ENCODE results near the gene HIGD1C. TPM values are rescaled to one million over a fixed set of nuclear protein-coding genes. Genes with fewer than 3 reads are reported as not detected.

Gene HIGD1C
- total RNA-seq, 1 experiment from 2014 or later: not detected

GRCh38 chr12:50981319-50982239, 29.2 kb downstream of the HIGD1C start:
- DNase-seq (ENCODE audit: low read depth in 1 of 2, low spot score in 2 of 2): no peak

GRCh38 chr12:50984586-50985298, 32.4 kb downstream of the HIGD1C start:
- Histone ChIP-seq H3K27ac (peak overlapping the region; percentile 41), H3K9me3 (replicated peaks) (no peaks in the 10 kb centered on the region), H3K4me3 (no peak overlapping the region), H3K27me3 (replicated peaks) (no peaks in the 10 kb centered on the region), H3K4me1 (replicated peaks) (peaks cover 14% of the 10 kb centered on the region), H3K36me3 (peaks cover 25% of the 10 kb centered on the region)
- peak in 1 of 2 experiments; percentile 16 for DNase-seq (ENCODE audit: low read depth in 1 of 2, low spot score in 2 of 2)

More at GRCh38 chr12:50981319-50982239, 29.2 kb downstream of the HIGD1C start:
- H3K27me3 ChIP-seq (replicated peaks): no peaks in the 10 kb centered on the region
- H3K4me3 ChIP-seq: no peak overlapping the region
- no peak overlapping the region for H3K27ac ChIP-seq
- no peaks in the 10 kb centered on the region for H3K9me3 ChIP-seq (replicated peaks)
- H3K36me3 ChIP-seq: peaks cover 5% of the 10 kb centered on the region; the same call in 1 of the 2 replicates
- H3K4me1 ChIP-seq (replicated peaks): peaks cover 14% of the 10 kb centered on the region

GRCh38 chr12:50985322-50985721, 33.0 kb downstream of the HIGD1C start:
- Histone ChIP-seq H3K36me3 (peaks cover 29% of the 10 kb centered on the region), H3K27me3 (replicated peaks) (no peaks in the 10 kb centered on the region), H3K4me3 (no peak overlapping the region), H3K4me1 (replicated peaks) (peaks cover 14% of the 10 kb centered on the region), H3K9me3 (replicated peaks) (no peaks in the 10 kb centered on the region), H3K27ac (peak overlapping the region; percentile 41)
- DNase-seq (ENCODE audit: low read depth in 1 of 2, low spot score in 2 of 2): peak in 1 of 2 experiments; percentile 21

- Histone ChIP-seq H3K27ac (no peak overlapping the region), H3K9me3 (replicated peaks) (no peaks in the 10 kb centered on the region), H3K4me3 (no peak overlapping the region), H3K36me3 (peaks cover 44% of the 10 kb centered on the region), H3K4me1 (replicated peaks) (peaks cover 14% of the 10 kb centered on the region), H3K27me3 (replicated peaks) (no peaks in the 10 kb centered on the region)
- DNase-seq (ENCODE audit: low read depth in 1 of 2, low spot score in 2 of 2): peak in 1 of 2 experiments; percentile 46
Observed at GRCh38 chr12:50986966-50987737, 34.8 kb downstream of the HIGD1C start.

- Histone ChIP-seq H3K4me3 (no peak overlapping the region), H3K27me3 (replicated peaks) (no peaks in the 10 kb centered on the region), H3K27ac (no peak overlapping the region), H3K36me3 (peaks cover 50% of the 10 kb centered on the region), H3K9me3 (replicated peaks) (no peaks in the 10 kb centered on the region), H3K4me1 (replicated peaks) (peaks cover 14% of the 10 kb centered on the region)
- DNase-seq (ENCODE audit: low read depth in 1 of 2, low spot score in 2 of 2): no peak
Observed at GRCh38 chr12:50988051-50988450, 35.7 kb downstream of the HIGD1C start.

- Histone ChIP-seq H3K36me3 (peaks cover 50% of the 10 kb centered on the region), H3K27ac (no peak overlapping the region), H3K27me3 (replicated peaks) (no peaks in the 10 kb centered on the region), H3K9me3 (replicated peaks) (no peaks in the 10 kb centered on the region), H3K4me3 (no peak overlapping the region), H3K4me1 (replicated peaks) (peaks cover 14% of the 10 kb centered on the region)
- DNase-seq (ENCODE audit: low read depth in 1 of 2, low spot score in 2 of 2): no peak
Observed at GRCh38 chr12:50988871-50989270, 36.5 kb downstream of the HIGD1C start.

GRCh38 chr12:50990147-50990727, 37.9 kb downstream of the HIGD1C start:
- Histone ChIP-seq H3K9me3 (replicated peaks) (no peaks in the 10 kb centered on the region), H3K4me3 (no peak overlapping the region), H3K4me1 (replicated peaks) (peaks cover 3% of the 10 kb centered on the region), H3K36me3 (peaks cover 58% of the 10 kb centered on the region), H3K27me3 (replicated peaks) (no peaks in the 10 kb centered on the region), H3K27ac (no peak overlapping the region)
- no peak for DNase-seq (ENCODE audit: low read depth in 1 of 2, low spot score in 2 of 2)

- H3K27ac ChIP-seq: no peak overlapping the region
- H3K36me3 ChIP-seq: peaks cover 64% of the 10 kb centered on the region
- DNase-seq (ENCODE audit: low read depth in 1 of 2, low spot score in 2 of 2): no peak
- no peak overlapping the region for H3K4me3 ChIP-seq
- no peaks in the 10 kb centered on the region for H3K9me3 ChIP-seq (replicated peaks)
- no peaks in the 10 kb centered on the region for H3K27me3 ChIP-seq (replicated peaks)
- no peaks in the 10 kb centered on the region for H3K4me1 ChIP-seq (replicated peaks)
Observed at GRCh38 chr12:50990791-50991190, 38.4 kb downstream of the HIGD1C start.

GRCh38 chr12:50991291-50991690, 38.9 kb downstream of the HIGD1C start:
- DNase-seq (ENCODE audit: low read depth in 1 of 2, low spot score in 2 of 2): no peak
- Histone ChIP-seq H3K36me3 (peaks cover 69% of the 10 kb centered on the region), H3K4me1 (replicated peaks) (no peaks in the 10 kb centered on the region)

GRCh38 chr12:50992819-50993218, 40.5 kb downstream of the HIGD1C start:
- Histone ChIP-seq H3K4me1 (replicated peaks) (no peaks in the 10 kb centered on the region), H3K4me3 (no peak overlapping the region), H3K27me3 (replicated peaks) (no peaks in the 10 kb centered on the region), H3K27ac (no peak overlapping the region), H3K9me3 (replicated peaks) (no peaks in the 10 kb centered on the region), H3K36me3 (peaks cover 69% of the 10 kb centered on the region)
- no peak for DNase-seq (ENCODE audit: low read depth in 1 of 2, low spot score in 2 of 2)

More at GRCh38 chr12:50991291-50991690, 38.9 kb downstream of the HIGD1C start:
- Histone ChIP-seq H3K27ac (no peak overlapping the region), H3K9me3 (replicated peaks) (no peaks in the 10 kb centered on the region), H3K4me3 (no peak overlapping the region), H3K27me3 (replicated peaks) (no peaks in the 10 kb centered on the region)

- Histone ChIP-seq H3K36me3 (peaks cover 52% of the 10 kb centered on the region), H3K9me3 (replicated peaks) (no peaks in the 10 kb centered on the region), H3K27me3 (replicated peaks) (no peaks in the 10 kb centered on the region), H3K4me1 (replicated peaks) (no peaks in the 10 kb centered on the region), H3K4me3 (no peak overlapping the region), H3K27ac (no peak overlapping the region)
- no peak for DNase-seq (ENCODE audit: low read depth in 1 of 2, low spot score in 2 of 2)
Observed at GRCh38 chr12:50999093-50999492, 46.7 kb downstream of the HIGD1C start.

- Histone ChIP-seq H3K27me3 (replicated peaks) (no peaks in the 10 kb centered on the region), H3K4me1 (replicated peaks) (no peaks in the 10 kb centered on the region), H3K4me3 (no peak overlapping the region), H3K36me3 (peaks cover 55% of the 10 kb centered on the region), H3K27ac (no peak overlapping the region), H3K9me3 (replicated peaks) (no peaks in the 10 kb centered on the region)
- peak in 1 of 2 experiments; percentile 25 for DNase-seq (ENCODE audit: low read depth in 1 of 2, low spot score in 2 of 2)
Observed at GRCh38 chr12:51000245-51000644, 47.9 kb downstream of the HIGD1C start.

- no peak overlapping the region for H3K27ac ChIP-seq
- H3K4me1 ChIP-seq (replicated peaks): no peaks in the 10 kb centered on the region
- H3K27me3 ChIP-seq (replicated peaks): no peaks in the 10 kb centered on the region
- H3K36me3 ChIP-seq: peaks cover 41% of the 10 kb centered on the region
- H3K9me3 ChIP-seq (replicated peaks): no peaks in the 10 kb centered on the region
- H3K4me3 ChIP-seq: no peak overlapping the region
- DNase-seq (ENCODE audit: low read depth in 1 of 2, low spot score in 2 of 2): no peak
Observed at GRCh38 chr12:51001799-51002198, 49.5 kb downstream of the HIGD1C start.
